Colonic mucosa (tissue), 4 donors: ENCODE measurements around the gene BCS1L. TPM values are rescaled to one million over a fixed set of nuclear protein-coding genes. Genes with fewer than 3 reads are reported as not detected.

ENCODE experiments used
- DNase-seq: peaks from one replicate; pipeline ENCODE4 v3.0.0-alpha.2; 2020
- H3K27ac ChIP-seq: fragments of 200-600 bp; one replicate; pipeline ENCODE4 v1.8.0; 2021
- H3K27me3 ChIP-seq: fragments of 200-600 bp; one replicate; pipeline ENCODE4 v1.8.0; 2021
- H3K36me3 ChIP-seq: fragments of 200-600 bp; one replicate; pipeline ENCODE4 v1.8.0; 2021
- H3K4me1 ChIP-seq: fragments of 200-600 bp; one replicate; pipeline ENCODE4 v1.8.0; 2021; ENCODE audit warnings: mild to moderate bottlenecking
- H3K4me3 ChIP-seq: fragments of 200-600 bp; one replicate; pipeline ENCODE4 v1.8.0; 2021
- H3K9ac ChIP-seq, 2 donors: one replicate each; pipeline ENCODE4 v1.7.0; 2013; ENCODE audit warnings: control low read depth in 2 of 2, low read depth in 2 of 2, low read length in 2 of 2
- H3K9me3 ChIP-seq: fragments of 200-600 bp; one replicate; pipeline ENCODE4 v1.8.0; 2021
- intact Hi-C: fragments of 100-400 bp; cut with DNase I; formaldehyde crosslinking; loops from one replicate; pipeline ENCODE4 v1.14.1; 2022
- total RNA-seq, 2 donors: library from RNA; stranded (reverse); fragmentation: NEBNext Ultra II Directional in 1 of 2; extraction: Animal tissue kit (Norgen Biotek cat#: 25700) in 1 of 2; gene quantifications; one replicate each; pipeline ENCODE4 v1.2.1, GENCODE V29; 2021
- TF ChIP-seq, protein P1 (sequence below): fragments of 200-600 bp; IDR thresholded peaks from one replicate; pipeline ENCODE4 v1.8.0; 2022; ENCODE audit warnings: antibody characterized with exemption, mild to moderate bottlenecking
- donor health status: healthy.
- donor health status: DM: no; HTN: no; CAD: no.
- donor health status: DM: no; HTN: no; CAD: no.

BCS1L gene
- total RNA-seq, 2 donors from 2014 or later = 21.7 to 63.7 TPM

DNA sequence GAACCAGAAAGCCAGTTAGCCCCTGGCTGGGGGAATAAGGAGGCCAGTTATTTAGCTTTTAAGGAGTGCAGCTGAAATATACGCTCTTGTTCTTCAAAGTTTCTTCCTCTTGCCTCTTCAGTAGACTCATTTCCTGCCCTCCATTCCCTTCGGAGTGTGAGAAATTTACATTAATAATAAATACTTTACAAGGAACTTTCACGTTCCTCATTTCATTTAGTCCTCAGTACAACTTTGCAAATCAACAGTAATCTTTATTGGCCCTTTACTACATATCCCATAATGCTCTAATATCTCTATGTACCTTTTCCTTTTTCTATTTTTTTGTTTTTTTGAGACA is 36.1 kb upstream of the BCS1L start:
- DNase-seq = no peak
- Histone ChIP-seq H3K27ac (no peak overlapping the region), H3K9ac (no peak overlapping the region), H3K4me3 (no peak overlapping the region), H3K4me1 (no peaks in the 10 kb centered on the region), H3K27me3 (no peaks in the 10 kb centered on the region), H3K36me3 (no peaks in the 10 kb centered on the region), H3K9me3 (no peaks in the 10 kb centered on the region)
- TF ChIP-seq, protein P1, sequence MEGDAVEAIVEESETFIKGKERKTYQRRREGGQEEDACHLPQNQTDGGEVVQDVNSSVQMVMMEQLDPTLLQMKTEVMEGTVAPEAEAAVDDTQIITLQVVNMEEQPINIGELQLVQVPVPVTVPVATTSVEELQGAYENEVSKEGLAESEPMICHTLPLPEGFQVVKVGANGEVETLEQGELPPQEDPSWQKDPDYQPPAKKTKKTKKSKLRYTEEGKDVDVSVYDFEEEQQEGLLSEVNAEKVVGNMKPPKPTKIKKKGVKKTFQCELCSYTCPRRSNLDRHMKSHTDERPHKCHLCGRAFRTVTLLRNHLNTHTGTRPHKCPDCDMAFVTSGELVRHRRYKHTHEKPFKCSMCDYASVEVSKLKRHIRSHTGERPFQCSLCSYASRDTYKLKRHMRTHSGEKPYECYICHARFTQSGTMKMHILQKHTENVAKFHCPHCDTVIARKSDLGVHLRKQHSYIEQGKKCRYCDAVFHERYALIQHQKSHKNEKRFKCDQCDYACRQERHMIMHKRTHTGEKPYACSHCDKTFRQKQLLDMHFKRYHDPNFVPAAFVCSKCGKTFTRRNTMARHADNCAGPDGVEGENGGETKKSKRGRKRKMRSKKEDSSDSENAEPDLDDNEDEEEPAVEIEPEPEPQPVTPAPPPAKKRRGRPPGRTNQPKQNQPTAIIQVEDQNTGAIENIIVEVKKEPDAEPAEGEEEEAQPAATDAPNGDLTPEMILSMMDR = no peak
- intact Hi-C loops = no loop called here

DNA sequence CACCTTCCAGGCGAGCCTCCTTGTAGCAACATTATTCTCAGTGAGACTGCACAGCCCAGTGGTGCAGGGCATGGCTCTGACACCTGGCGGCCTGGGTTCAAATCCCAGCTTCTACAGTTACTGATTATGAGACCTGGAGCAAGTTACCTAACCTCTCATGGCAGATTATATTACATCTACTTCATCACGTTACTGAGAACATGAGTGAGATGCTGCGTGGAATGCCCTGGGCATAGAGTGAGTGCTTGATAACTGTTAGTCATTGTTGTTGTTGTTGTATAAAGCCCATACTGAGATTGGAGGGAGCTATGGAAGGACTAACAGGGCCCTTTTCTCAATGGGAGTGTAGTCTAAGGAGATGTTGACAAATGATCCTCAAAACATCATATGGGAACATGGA is 33.1 kb upstream of the BCS1L start:
- intact Hi-C loops = no loop called here
- Histone ChIP-seq H3K4me1 (no peaks in the 10 kb centered on the region), H3K27ac (no peak overlapping the region), H3K9ac (no peak overlapping the region), H3K27me3 (no peaks in the 10 kb centered on the region), H3K36me3 (no peaks in the 10 kb centered on the region), H3K9me3 (no peaks in the 10 kb centered on the region), H3K4me3 (no peak overlapping the region)
- TF ChIP-seq, protein P1 = no peak
- DNase-seq = no peak

DNA sequence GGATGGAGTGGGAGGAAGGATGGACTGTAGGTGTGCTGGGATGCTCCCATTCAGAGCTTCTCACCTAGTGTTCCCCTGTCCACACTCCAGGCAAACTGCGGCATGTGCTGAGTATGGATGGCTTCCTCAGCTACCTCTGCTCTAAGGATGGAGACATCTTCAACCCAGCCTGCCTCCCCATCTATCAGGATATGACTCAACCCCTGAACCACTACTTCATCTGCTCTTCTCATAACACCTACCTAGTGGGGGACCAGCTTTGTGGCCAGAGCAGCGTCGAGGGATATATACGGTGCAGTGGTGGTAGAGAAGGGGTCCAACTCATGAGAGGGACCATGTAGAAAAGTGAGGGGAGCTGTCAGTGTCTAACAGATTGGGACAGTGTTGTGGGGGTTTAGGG is 31.5 kb upstream of the BCS1L start:
- intact Hi-C loops = no loop called here
- H3K27ac ChIP-seq = no peak overlapping the region
- H3K9ac ChIP-seq = no peak overlapping the region
- no peaks in the 10 kb centered on the region for H3K4me1 ChIP-seq
- DNase-seq = no peak
- no peak overlapping the region for H3K4me3 ChIP-seq
- H3K36me3 ChIP-seq = no peaks in the 10 kb centered on the region
- H3K9me3 ChIP-seq = no peaks in the 10 kb centered on the region
- TF ChIP-seq, protein P1 = no peak
- no peaks in the 10 kb centered on the region for H3K27me3 ChIP-seq

DNA sequence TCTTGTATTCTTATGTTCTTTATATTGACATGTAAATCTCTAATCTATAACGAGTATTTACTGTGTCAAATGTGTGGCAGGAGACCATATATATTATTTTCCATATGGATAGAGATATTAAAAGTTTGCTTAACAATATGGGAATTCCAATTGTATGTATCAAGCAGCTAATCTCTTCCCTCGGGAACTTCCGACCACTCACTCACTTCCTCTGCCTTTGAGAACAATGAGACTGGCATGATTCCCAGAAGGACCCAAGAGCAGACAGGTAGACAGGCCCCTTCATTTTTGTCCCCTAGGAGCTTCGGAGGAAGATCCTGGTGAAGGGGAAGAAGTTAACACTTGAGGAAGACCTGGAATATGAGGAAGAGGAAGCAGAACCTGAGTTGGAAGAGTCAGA is 27.6 kb upstream of the BCS1L start:
- TF ChIP-seq, protein P1 = no peak
- Histone ChIP-seq H3K36me3 (no peaks in the 10 kb centered on the region), H3K9me3 (no peaks in the 10 kb centered on the region), H3K27me3 (no peaks in the 10 kb centered on the region), H3K27ac (no peak overlapping the region), H3K4me3 (no peak overlapping the region), H3K9ac (no peak overlapping the region), H3K4me1 (no peaks in the 10 kb centered on the region)
- intact Hi-C loops = no loop called here
- DNase-seq = no peak

DNA sequence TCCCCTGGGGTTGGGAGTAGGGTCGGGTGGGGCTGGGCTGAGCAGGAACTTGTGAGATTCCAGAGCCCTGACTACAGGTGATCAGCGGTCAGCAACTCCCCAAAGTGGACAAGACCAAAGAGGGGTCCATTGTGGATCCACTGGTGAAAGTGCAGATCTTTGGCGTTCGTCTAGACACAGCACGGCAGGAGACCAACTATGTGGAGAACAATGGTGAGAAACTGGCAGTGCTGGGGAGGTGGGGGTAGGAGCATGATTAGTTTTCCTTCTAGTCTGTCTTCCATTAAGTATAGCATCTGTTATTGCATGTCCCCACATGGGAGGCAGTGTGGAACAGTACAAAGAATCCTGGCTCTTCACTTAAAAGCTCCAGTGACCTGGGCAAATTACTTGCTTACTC is 23.8 kb upstream of the BCS1L start:
- TF ChIP-seq, protein P1 = no peak
- Histone ChIP-seq H3K9me3 (no peaks in the 10 kb centered on the region), H3K4me1 (no peaks in the 10 kb centered on the region), H3K27me3 (no peaks in the 10 kb centered on the region), H3K9ac (no peak overlapping the region), H3K27ac (no peak overlapping the region), H3K36me3 (peaks cover 11% of the 10 kb centered on the region), H3K4me3 (no peak overlapping the region)
- DNase-seq = no peak
- intact Hi-C loops = no loop called here

DNA sequence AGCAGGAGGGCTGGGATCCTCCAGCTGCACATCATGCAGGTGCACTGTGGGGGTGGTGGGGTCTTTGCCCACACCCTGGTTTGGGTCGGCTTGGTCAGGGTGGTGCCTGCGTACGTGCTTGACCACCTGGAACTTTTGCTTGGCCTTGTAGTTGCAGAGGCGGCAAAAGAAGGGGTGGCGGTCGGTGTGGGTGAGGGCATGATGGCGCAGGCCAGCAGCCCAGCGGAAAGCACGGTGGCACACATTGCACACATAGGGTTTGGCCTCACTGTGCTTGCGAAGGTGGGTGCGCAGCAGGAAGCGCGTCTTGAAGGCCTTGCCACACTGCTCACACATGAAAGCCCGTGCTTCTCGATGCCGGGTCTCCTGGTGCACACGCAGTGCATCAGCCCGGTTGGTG is 21.1 kb upstream of the BCS1L start:
- no peak overlapping the region for H3K27ac ChIP-seq
- no peaks in the 10 kb centered on the region for H3K9me3 ChIP-seq
- TF ChIP-seq, protein P1 = no peak
- DNase-seq = no peak
- H3K4me1 ChIP-seq = no peaks in the 10 kb centered on the region
- H3K27me3 ChIP-seq = no peaks in the 10 kb centered on the region
- no peak overlapping the region for H3K9ac ChIP-seq
- H3K4me3 ChIP-seq = no peak overlapping the region
- peaks cover 11% of the 10 kb centered on the region for H3K36me3 ChIP-seq
- intact Hi-C loops = no loop called here
